GM04504 (cell line): Measurements from ENCODE around the gene PPM1M.
A peak's percentile ranks its signal among the peaks of the same experiment; 100 is the strongest.
"Not testable (repeated sequence)": the region's sequence is repeated elsewhere in the genome, so short reads cannot be mapped to it uniquely, and the experiment has no call there.

Experiments
- DNase-seq: peaks from one replicate; pipeline ENCODE4 v3.0.0-alpha.2; 2012; ENCODE audit warnings: low read depth

Gene PPM1M

GRCh38 chr3:52277972-52278509 is 32.5 kb downstream of the PPM1M start:
- DNase-seq: no peak

- peak; percentile 80 for DNase-seq
Measured at GRCh38 chr3:52278510-52279069, 33.0 kb downstream of the PPM1M start, which contains the start of gene WDR82. TSS of gene WDR82 (minus strand) at chr3:52278649. CDS start at chr3:52278361, 288 bp downstream.

GRCh38 chr3:52279596-52279995 is 34.0 kb downstream of the PPM1M start:
- no peak for DNase-seq

DNA sequence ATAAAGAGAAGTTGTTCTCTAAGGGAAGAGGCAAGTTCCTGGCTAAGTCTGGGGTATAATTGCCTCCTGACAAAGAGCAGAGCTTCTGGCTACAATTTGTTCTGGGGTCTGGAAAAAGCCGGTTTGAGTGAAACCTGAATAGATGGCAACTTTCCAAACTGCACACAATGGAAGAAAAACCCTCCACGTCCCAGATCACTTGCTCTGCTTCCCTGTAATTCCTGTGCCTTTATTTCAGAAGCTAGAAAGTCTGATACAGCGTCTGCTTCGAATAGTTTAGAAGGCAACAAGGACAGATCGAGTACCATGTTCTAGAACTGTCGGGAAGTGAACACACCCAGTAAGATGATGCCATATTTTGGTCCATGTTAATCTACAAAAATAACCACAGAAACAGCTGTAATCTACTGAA is 34.5 kb downstream of the PPM1M start:
- no peak for DNase-seq

- no peak for DNase-seq
Measured at GRCh38 chr3:52281981-52282801, 36.6 kb downstream of the PPM1M start.

GRCh38 chr3:52283306-52283705 is 37.7 kb downstream of the PPM1M start:
- no peak for DNase-seq

GRCh38 chr3:52284051-52284450 is 38.5 kb downstream of the PPM1M start:
- DNase-seq: not testable (repeated sequence)

- DNase-seq: no peak
Measured at GRCh38 chr3:52286777-52287110, 41.2 kb downstream of the PPM1M start.

DNA sequence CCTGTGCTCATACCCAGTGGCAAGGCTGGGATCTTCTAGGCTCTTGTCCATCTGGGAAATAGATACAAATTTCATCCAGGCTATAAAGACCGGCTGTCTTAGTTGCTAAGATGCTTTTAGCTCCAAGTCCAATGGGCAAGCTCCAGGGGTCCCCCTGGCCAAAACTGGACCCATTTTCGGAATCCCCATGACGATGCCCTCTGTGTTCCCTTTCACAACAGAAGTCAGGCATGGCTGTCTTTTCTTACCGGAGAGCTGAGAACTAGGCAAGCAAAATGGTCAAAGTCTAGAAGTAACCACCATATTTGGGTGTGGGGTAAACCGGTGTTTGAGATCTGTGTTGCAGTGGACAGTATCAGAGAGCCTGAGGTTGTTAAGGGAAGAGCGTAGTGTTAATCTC is 43.1 kb downstream of the PPM1M start:
- no peak for DNase-seq

DNA sequence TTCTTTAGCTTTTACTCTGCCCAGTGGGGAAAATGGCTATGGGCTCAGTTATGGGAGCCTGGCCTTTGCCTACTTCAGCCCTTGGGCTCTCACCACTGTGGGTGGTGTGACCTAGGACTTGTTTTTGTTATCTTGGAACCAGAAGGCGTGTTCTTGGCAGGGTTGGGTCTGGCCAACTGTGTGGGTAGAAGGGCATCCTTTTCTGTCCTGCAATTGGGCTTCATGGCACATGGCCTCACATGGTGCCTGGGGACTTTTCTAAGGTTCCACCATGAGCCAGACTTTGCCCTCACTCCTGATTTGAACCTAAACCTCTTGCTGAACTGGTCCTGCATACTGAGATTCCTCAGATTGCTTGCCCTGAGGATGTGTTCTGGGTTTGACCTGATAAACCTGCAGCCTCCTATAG is 43.8 kb downstream of the PPM1M start:
- no peak for DNase-seq

GRCh38 chr3:52289747-52290595 is 44.4 kb downstream of the PPM1M start:
- DNase-seq: no peak

DNA sequence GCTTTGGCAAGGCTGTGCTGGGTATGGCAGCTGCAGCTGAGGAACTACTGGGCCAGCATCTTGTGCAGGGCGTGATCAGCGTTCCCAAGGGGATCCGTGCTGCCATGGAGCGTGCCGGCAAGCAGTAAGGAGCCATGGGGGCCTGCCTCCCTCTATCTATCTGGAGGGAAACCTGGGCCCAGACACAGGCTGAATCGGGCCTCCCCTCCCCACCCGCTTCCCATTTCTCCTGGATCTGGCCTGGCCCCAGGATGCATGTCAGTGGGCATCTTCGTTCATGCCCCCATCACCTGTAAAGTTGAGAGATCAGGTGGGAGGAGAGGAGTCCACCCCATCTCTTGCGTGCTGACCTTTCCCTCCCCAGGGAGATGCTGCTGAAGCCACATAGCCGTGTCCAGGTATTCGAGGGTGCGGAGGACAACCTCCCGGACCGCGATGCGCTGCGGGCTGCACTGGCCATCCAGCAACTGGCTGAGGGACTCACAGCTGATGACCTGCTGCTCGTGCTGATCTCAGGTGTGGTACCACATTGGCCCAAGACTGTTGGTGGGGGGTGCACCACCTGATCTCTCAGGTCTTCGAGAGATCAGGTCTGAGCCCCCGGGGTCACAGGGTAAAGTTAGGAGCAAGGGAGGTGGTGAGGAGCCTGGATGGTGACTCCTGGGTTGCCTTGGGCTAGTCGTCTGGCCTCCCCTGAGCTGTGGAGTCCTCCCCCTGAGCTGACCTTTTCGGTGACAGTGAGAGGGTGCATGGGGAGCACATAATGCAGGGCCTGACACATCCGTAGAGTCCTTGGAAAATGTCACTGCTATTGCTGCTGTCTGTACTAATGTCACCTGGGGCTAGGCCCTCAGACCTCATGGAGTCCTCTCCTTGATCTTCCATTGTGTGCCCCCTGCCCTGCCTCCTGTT is 45.3 kb downstream of the PPM1M start:
- DNase-seq: no peak

GRCh38 chr3:52291508-52292181 is 46.1 kb downstream of the PPM1M start:
- DNase-seq: no peak

- no peak for DNase-seq
Measured at GRCh38 chr3:52292247-52293065, 46.9 kb downstream of the PPM1M start.

GRCh38 chr3:52293491-52294319 is 48.1 kb downstream of the PPM1M start:
- DNase-seq: no peak

DNA sequence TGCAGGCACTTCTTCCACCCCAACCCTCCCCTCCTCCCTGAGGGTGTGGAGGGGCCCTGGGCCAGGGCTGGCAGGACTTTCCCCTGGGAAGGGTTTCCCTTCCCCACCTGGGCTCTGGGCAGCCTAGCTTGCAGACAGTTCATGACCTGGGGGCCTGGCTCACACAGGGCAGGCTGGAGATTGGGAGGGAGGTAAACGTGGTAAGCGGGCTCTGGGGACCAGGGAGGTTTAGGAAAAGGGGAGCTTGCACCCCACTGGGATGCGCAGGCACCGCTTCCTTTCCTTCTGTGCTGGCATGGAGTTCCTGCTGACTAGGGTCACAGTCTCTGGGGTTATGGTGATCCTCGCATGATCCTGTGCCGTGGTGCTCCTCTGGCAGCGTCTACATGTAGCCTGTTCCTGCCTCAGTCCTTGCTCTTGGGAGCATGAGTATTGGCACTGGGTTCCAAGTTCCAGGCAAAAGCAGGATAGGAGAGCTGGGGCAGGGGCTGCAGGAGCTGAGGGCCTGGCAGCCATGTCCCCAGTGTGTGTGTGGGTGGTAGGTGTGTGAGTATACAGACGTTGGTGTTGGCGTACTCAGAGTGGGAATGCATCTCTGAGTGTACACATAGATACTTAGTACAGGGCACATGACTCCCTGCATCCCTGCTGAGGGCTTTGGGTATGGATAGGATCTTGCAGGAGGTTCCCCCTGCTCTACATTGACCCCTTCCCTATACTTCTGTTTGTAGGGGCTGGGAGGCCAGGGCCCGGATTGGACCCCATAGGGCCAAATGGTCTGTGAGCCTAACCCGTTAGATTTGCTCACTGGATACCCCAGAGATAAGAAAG is 49.0 kb downstream of the PPM1M start:
- DNase-seq: no peak

DNA sequence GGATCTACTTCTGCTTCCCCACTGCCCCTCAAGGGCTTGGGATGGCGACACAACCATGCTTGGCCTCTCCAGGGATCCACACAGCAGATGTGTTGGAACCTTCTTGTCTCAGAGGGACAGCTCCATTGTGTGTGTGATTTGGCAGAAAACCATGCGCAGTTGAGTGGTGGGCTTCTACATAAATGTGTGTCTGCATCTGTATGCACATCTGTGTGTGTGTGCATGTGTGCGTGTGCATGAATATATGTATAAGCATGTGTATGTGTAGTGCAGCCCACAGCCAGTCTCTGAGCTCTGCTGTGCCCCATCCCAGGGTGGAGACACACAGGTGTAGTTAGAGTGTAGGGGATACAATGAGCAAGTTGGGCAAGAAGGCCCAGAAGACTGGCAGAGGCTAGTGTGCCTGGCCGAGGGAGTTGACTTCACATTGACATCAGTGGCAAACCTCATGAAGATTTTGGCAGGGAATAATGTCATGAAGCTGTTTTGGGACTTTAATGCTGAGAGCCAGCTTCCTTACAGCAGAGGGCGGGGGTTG is 50.2 kb downstream of the PPM1M start:
- no peak for DNase-seq
